Activated T-helper 1 cell treated with anti-CD3 and anti-CD28 coated beads, Interleukin-12 subunit alpha, Interleukin-12 subunit beta, Interleukin-2, Interleukin-4 antibody, amounts not matched to agents 30 ng/mL and 10 ng/mL and 1 ng/mL, durations not matched to agents 14 hours and 24 hours and 36 hours (primary cell): Measurements from ENCODE around the gene ITGA6. TPM values are rescaled to one million over a fixed set of nuclear protein-coding genes. Genes with fewer than 3 reads are reported as not detected.
A peak's percentile ranks its signal among the peaks of the same experiment; 100 is the strongest.
"Not testable (repeated sequence)": the region's sequence is repeated elsewhere in the genome, so short reads cannot be mapped to it uniquely, and the experiment has no call there.

Source experiments
- DNase-seq: peaks from one replicate; pipeline ENCODE4 v3.0.0; 2021; ENCODE audit warnings: low spot score
- H3K27ac Mint-ChIP-seq: one replicate; pipeline ENCODE4 v1.8.0; 2021; ENCODE audit warnings: mild to moderate bottlenecking, mixed read lengths
- H3K27me3 Mint-ChIP-seq: one replicate; pipeline ENCODE4 v1.8.0; 2022; ENCODE audit warnings: mild to moderate bottlenecking, moderate library complexity, mixed read lengths; ENCODE audit not compliant: insufficient read depth
- H3K36me3 Mint-ChIP-seq: one replicate; pipeline ENCODE4 v1.8.0; 2021; ENCODE audit warnings: low read depth, mixed read lengths
- H3K4me1 Mint-ChIP-seq: one replicate; pipeline ENCODE4 v1.8.0; 2021; ENCODE audit warnings: low read depth, mixed read lengths
- H3K4me3 Mint-ChIP-seq: one replicate; pipeline ENCODE4 v1.8.0; 2021; ENCODE audit warnings: mild to moderate bottlenecking, moderate library complexity, mixed read lengths
- H3K9me3 Mint-ChIP-seq: one replicate; pipeline ENCODE4 v1.8.0; 2021; ENCODE audit warnings: mixed read lengths
- intact Hi-C: fragments of 100-400 bp; cut with micrococcal nuclease; formaldehyde crosslinking; loops from one replicate; pipeline ENCODE4 v1.15.1; 2024
- total RNA-seq: library from RNA; stranded (reverse); gene quantifications from 2 replicates; pipeline ENCODE4 v1.2.3, GENCODE V29; 2022

The ITGA6 gene
- total RNA-seq, 1 donor from 2014 or later = 1.9 TPM

- H3K4me1 Mint-ChIP-seq = peaks cover 9% of the 10 kb centered on the region
- intact Hi-C loops = no loop called here
Measured at GRCh38 chr2:172489681-172490080, 62.3 kb downstream of the ITGA6 start.

DNA sequence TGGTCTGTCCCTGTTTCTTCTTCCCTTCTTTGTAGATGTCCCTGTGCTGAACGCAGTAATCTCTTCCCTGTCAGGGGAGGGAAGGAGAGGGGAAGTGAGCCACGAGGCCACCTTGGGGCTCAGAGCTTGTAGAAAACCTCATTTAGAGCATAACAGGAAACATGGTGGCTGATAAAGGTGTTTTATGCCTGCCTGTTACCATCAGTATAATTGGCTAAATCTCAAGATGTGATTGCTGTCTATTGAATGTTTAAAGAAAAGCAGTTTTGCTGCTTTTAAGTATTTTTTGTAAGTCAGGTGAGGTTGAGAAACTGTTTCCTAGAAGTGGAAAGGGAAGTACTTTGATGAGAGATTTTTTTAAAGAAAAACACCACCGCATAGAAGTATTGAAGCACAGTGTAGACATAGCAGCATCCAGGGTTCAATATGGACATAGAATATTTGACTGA lies 68.8 kb downstream of the ITGA6 start:
- intact Hi-C loops = loop anchor here (5.0 kb wide), 1 partner anchor 56 kb away; no protein-coding TSS in a partner anchor
- H3K4me3 Mint-ChIP-seq = no peak overlapping the region
- peaks cover 26% of the 10 kb centered on the region for H3K4me1 Mint-ChIP-seq
- H3K36me3 Mint-ChIP-seq = peaks cover 39% of the 10 kb centered on the region
- H3K27me3 Mint-ChIP-seq = no peaks in the 10 kb centered on the region
- H3K27ac Mint-ChIP-seq = peak overlapping the region; percentile 79
- no peaks in the 10 kb centered on the region for H3K9me3 Mint-ChIP-seq
- peak; percentile 6 for DNase-seq

More at GRCh38 chr2:172489681-172490080, 62.3 kb downstream of the ITGA6 start:
- Mint-ChIP-seq H3K9me3 (no peaks in the 10 kb centered on the region), H3K4me3 (no peak overlapping the region), H3K36me3 (peaks cover 43% of the 10 kb centered on the region), H3K27ac (no peak overlapping the region), H3K27me3 (no peaks in the 10 kb centered on the region)
- no peak for DNase-seq

GRCh38 chr2:172507199-172507598 lies 79.8 kb downstream of the ITGA6 start:
- no peak overlapping the region for H3K27ac Mint-ChIP-seq
- H3K36me3 Mint-ChIP-seq = peaks cover 40% of the 10 kb centered on the region
- H3K4me1 Mint-ChIP-seq = peaks cover 18% of the 10 kb centered on the region
- peaks cover 8% of the 10 kb centered on the region for H3K9me3 Mint-ChIP-seq
- no peak overlapping the region for H3K4me3 Mint-ChIP-seq
- no peaks in the 10 kb centered on the region for H3K27me3 Mint-ChIP-seq
- intact Hi-C loops = no loop called here
- DNase-seq = no peak

DNA sequence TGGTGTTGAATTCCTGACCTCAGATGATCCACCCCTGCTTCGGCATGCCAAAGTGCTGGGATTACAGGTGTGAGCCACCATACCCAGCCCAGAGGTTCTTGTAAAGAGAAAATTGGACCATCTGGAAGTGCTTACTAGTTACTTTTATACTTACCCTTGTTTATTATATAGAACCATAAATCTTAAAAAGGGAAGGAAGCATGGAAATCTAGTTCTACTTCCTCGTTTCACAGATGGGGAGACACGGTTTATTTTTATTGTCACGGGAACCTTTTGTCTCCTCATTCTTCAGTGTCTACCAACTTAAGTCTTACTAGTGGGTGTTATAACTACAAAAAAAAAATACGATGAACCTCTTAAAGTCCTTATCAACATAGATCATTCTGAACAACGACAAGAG lies 82.7 kb downstream of the ITGA6 start:
- H3K4me1 Mint-ChIP-seq = peaks cover 12% of the 10 kb centered on the region
- no peak for DNase-seq
- H3K27me3 Mint-ChIP-seq = no peaks in the 10 kb centered on the region
- peak overlapping the region; percentile 29 for H3K4me3 Mint-ChIP-seq
- intact Hi-C loops = no loop called here
- H3K27ac Mint-ChIP-seq = no peak overlapping the region
- peaks cover 33% of the 10 kb centered on the region for H3K9me3 Mint-ChIP-seq
- H3K36me3 Mint-ChIP-seq = peaks cover 32% of the 10 kb centered on the region

DNA sequence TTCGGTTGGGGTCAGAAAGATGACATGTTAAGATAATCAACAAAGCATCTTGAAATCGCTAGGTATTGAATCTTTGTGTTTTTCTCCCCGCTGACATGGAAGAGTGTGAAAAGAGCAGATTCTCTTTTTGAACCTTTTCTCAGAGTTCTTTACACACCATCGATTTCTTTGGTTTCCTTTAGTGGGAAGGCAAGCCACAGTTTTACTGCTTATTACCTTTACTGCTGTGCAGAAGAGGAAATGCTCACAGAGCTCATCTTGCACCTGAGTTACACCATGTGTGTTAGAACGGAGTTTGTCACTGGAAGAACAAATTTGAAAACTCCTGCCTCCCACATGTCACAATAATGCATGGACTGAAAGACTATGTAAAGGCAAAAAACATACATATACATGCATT lies 83.2 kb downstream of the ITGA6 start:
- intact Hi-C loops = no loop called here
- H3K36me3 Mint-ChIP-seq = peaks cover 32% of the 10 kb centered on the region
- H3K9me3 Mint-ChIP-seq = peaks cover 33% of the 10 kb centered on the region
- no peak for DNase-seq
- H3K27me3 Mint-ChIP-seq = no peaks in the 10 kb centered on the region
- peak overlapping the region; percentile 29 for H3K4me3 Mint-ChIP-seq
- no peak overlapping the region for H3K27ac Mint-ChIP-seq
- peaks cover 12% of the 10 kb centered on the region for H3K4me1 Mint-ChIP-seq

GRCh38 chr2:172512810-172513523 lies 85.6 kb downstream of the ITGA6 start:
- Mint-ChIP-seq H3K36me3 (peaks cover 17% of the 10 kb centered on the region), H3K9me3 (peaks cover 42% of the 10 kb centered on the region), H3K27me3 (no peaks in the 10 kb centered on the region), H3K4me1 (peaks cover 17% of the 10 kb centered on the region), H3K27ac (no peak overlapping the region), H3K4me3 (no peak overlapping the region)
- DNase-seq = no peak
- intact Hi-C loops = no loop called here

DNA sequence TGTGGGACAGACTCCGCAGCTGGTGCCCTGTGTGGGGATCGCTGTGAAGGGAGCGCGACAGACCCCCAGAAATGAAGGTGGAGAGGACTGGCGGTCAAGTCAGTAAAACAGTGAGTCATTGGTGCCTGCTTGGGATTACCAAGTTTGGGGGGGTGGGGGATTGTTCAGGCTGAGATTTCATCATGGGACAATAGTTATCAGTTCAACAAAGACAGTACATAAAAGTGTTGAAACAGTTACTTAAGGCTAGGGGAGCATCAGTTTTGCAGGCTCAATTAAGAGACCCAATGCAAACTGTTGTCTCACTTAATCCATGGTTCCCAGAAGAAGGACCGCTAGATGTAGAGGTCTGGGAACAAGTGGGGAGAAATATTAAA lies 86.1 kb downstream of the ITGA6 start:
- H3K4me3 Mint-ChIP-seq = no peak overlapping the region
- H3K9me3 Mint-ChIP-seq = peaks cover 43% of the 10 kb centered on the region
- H3K36me3 Mint-ChIP-seq = peaks cover 17% of the 10 kb centered on the region
- no peaks in the 10 kb centered on the region for H3K27me3 Mint-ChIP-seq
- H3K4me1 Mint-ChIP-seq = peaks cover 17% of the 10 kb centered on the region
- no peak for DNase-seq
- no peak overlapping the region for H3K27ac Mint-ChIP-seq
- intact Hi-C loops = no loop called here

DNA sequence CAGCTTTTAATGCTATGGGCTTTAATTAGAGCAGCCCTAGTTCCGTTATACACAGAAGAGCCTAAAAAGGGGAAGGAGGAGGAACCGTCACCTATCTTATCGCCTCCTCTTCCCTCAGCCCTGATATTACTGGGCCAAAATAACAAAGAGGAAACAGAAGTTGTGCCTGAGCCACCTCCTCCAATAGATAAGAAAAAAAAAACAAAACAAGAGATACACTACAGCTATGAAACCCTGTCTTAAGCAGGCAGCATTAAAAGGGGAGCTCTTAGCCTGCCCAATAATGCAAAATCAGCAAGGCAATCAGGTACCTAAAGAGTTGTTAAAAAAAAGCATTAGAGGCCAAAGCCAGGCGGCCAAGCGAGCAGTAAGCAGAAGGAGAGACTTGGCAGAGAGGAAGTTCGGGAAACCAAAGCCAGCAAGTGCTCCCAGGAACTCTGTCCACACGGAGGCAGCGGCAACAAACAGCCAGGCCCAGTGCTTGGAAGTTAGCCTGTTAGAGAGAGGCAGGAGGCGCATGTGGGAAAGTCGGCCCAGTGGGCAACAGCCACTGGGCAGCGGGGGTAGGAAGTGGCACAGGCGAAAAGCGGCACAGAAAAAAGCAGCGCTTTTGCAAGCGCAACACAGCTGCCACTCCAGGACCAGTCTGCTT lies 86.7 kb downstream of the ITGA6 start:
- H3K27ac Mint-ChIP-seq = no peak overlapping the region
- H3K4me1 Mint-ChIP-seq = peaks cover 17% of the 10 kb centered on the region
- no peak overlapping the region for H3K4me3 Mint-ChIP-seq
- intact Hi-C loops = no loop called here
- peaks cover 48% of the 10 kb centered on the region for H3K9me3 Mint-ChIP-seq
- no peaks in the 10 kb centered on the region for H3K27me3 Mint-ChIP-seq
- DNase-seq = no peak
- peaks cover 17% of the 10 kb centered on the region for H3K36me3 Mint-ChIP-seq

DNA sequence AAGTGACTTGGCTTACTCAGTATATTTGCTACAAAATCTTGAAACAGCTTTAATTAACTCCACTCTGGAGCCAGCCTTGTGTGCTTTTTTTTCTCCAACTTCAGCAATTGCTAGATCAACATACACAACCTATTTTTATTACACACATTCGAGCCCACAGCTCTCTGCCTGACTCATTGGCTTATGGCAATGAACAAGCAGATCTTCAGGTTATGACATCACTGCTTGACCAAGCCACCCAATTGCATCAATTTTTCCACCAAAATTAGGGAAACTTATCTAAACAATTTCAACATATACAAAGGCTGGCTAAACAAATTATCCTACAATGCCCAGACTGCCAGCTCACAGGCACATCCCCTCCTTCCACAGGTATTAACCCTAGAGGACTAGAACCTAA lies 88.9 kb downstream of the ITGA6 start:
- no peak for DNase-seq
- intact Hi-C loops = no loop called here
- H3K36me3 Mint-ChIP-seq = peaks cover 11% of the 10 kb centered on the region
- H3K4me3 Mint-ChIP-seq = no peak overlapping the region
- H3K4me1 Mint-ChIP-seq = peaks cover 5% of the 10 kb centered on the region
- H3K27ac Mint-ChIP-seq = no peak overlapping the region
- H3K27me3 Mint-ChIP-seq = no peaks in the 10 kb centered on the region
- peaks cover 62% of the 10 kb centered on the region for H3K9me3 Mint-ChIP-seq

GRCh38 chr2:172518995-172519394 lies 91.6 kb downstream of the ITGA6 start:
- no peak overlapping the region for H3K4me3 Mint-ChIP-seq
- no peak overlapping the region for H3K27ac Mint-ChIP-seq
- intact Hi-C loops = no loop called here
- H3K36me3 Mint-ChIP-seq = peaks cover 7% of the 10 kb centered on the region
- peaks cover 42% of the 10 kb centered on the region for H3K9me3 Mint-ChIP-seq
- no peak for DNase-seq
- H3K27me3 Mint-ChIP-seq = no peaks in the 10 kb centered on the region
- H3K4me1 Mint-ChIP-seq = peaks cover 4% of the 10 kb centered on the region

GRCh38 chr2:172525601-172526000 lies 98.2 kb downstream of the ITGA6 start:
- H3K27me3 Mint-ChIP-seq = no peaks in the 10 kb centered on the region
- H3K4me3 Mint-ChIP-seq = no peak overlapping the region
- DNase-seq = no peak
- H3K9me3 Mint-ChIP-seq = peaks cover 42% of the 10 kb centered on the region
- H3K4me1 Mint-ChIP-seq = no peaks in the 10 kb centered on the region
- peaks cover 16% of the 10 kb centered on the region for H3K36me3 Mint-ChIP-seq
- H3K27ac Mint-ChIP-seq = no peak overlapping the region
- intact Hi-C loops = no loop called here

DNA sequence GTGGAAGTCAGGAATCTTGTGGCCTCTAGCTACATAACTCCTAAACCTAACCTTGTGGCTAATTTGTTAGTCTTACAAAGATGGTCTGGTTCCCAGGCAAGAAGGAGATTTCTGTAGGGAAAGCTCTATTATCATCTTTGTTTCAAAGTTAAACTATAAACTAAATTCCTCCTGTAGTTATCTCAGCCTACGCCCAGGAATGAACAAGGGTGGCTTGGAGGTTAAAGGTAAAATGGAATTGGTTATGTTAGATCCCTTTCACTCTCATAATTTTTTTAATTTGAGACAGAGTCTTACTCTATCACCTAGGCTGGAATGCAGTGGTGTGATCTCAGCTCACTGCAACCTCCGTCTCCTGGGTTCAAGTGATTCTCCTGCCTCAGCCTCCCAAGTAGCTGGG lies 103.9 kb downstream of the ITGA6 start:
- no peaks in the 10 kb centered on the region for H3K27me3 Mint-ChIP-seq
- H3K9me3 Mint-ChIP-seq = peaks cover 65% of the 10 kb centered on the region
- intact Hi-C loops = no loop called here
- no peak overlapping the region for H3K4me3 Mint-ChIP-seq
- H3K27ac Mint-ChIP-seq = no peak overlapping the region
- no peak for DNase-seq
- peaks cover 39% of the 10 kb centered on the region for H3K36me3 Mint-ChIP-seq
- H3K4me1 Mint-ChIP-seq = no peaks in the 10 kb centered on the region

DNA sequence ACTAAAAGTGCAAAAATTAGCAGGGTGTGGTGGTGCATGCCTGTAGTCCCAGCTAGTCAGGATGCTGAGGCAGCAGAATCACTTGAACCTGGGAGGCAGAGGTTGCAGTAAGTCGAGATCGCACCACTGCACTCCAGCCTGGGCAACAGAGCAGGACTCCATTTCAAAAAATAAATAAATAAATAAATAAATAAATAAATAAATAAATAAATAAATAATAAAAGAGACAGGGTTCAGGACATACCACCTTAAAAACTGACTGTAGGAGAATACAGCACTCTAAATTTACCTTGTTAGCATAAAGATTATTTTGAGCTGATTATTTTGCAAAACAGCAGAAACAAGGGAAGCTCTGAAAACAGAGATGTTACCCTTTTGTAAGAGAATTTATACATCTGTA lies 105.1 kb downstream of the ITGA6 start:
- intact Hi-C loops, H3K4me1 Mint-ChIP-seq, DNase-seq, H3K27me3 Mint-ChIP-seq, H3K27ac Mint-ChIP-seq, H3K4me3 Mint-ChIP-seq: not testable (repeated sequence)
- peaks cover 63% of the 10 kb centered on the region for H3K9me3 Mint-ChIP-seq
- H3K36me3 Mint-ChIP-seq = peaks cover 44% of the 10 kb centered on the region
